SK-N-SH treated with all-trans-retinoic acid at 6 μM for 48 hours (cell line): ENCODE measurements around the gene FLII.

ENCODE experiments used
- ATAC-seq: fragments of 200-7000 bp; cut with Tn5 transposase; 3 replicates; pipeline ENCODE4 v1.9.1; 2020; ENCODE audit warnings: mild to moderate bottlenecking, moderate library complexity
- ARNTL ChIP-seq: fragments of 450-650 bp; formaldehyde crosslinking; IDR thresholded peaks from 2 replicates; pipeline ENCODE4 v1.5.0; 2020; ENCODE audit warnings: low read depth, mild to moderate bottlenecking, moderate library complexity, borderline replicate concordance
- CSDC2 ChIP-seq: fragments of 250-450 bp; sonication (Bioruptor Pico); IDR thresholded peaks from 2 replicates; pipeline ENCODE4 v1.5.0; 2020; ENCODE audit warnings: mild to moderate bottlenecking, moderate library complexity
- CSRNP3 ChIP-seq: fragments of 250-450 bp; sonication (Bioruptor Pico); IDR thresholded peaks from 2 replicates; pipeline ENCODE4 v1.5.1; 2021; ENCODE audit warnings: mild to moderate bottlenecking, moderate library complexity
- ESRRG ChIP-seq: fragments of 250-450 bp; sonication (Bioruptor Pico); IDR thresholded peaks from 2 replicates; pipeline ENCODE4 v1.6.1; 2021; ENCODE audit warnings: mild to moderate bottlenecking
- GLIS3 ChIP-seq: fragments of 250-450 bp; sonication (Bioruptor Pico); IDR thresholded peaks from 2 replicates; pipeline ENCODE4 v1.5.0; 2020; ENCODE audit warnings: mild to moderate bottlenecking, moderate library complexity
- ISL1 ChIP-seq: fragments of 250-450 bp; sonication (Bioruptor Pico); IDR thresholded peaks from 2 replicates; pipeline ENCODE4 v2.1.2; 2022; ENCODE audit warnings: mild to moderate bottlenecking, moderate library complexity
- PPARA ChIP-seq: fragments of 250-450 bp; sonication (Bioruptor Pico); IDR thresholded peaks from 2 replicates; pipeline ENCODE4 v1.5.0; 2020; ENCODE audit warnings: mild to moderate bottlenecking, borderline replicate concordance
- RARB ChIP-seq: fragments of 250-450 bp; sonication (Bioruptor Pico); IDR thresholded peaks from 2 replicates; pipeline ENCODE4 v1.8.0; 2021; ENCODE audit warnings: mild to moderate bottlenecking, moderate library complexity
- SNAI2 ChIP-seq: fragments of 250-450 bp; sonication (Bioruptor Pico); IDR thresholded peaks from 2 replicates; pipeline ENCODE4 v1.5.0; 2020; ENCODE audit warnings: mild to moderate bottlenecking, moderate library complexity
- TCF4 ChIP-seq: fragments of 250-450 bp; sonication (Bioruptor Pico); IDR thresholded peaks from 2 replicates; pipeline ENCODE4 v1.8.0; 2021; ENCODE audit warnings: mild to moderate bottlenecking, moderate library complexity, borderline replicate concordance
- TOX ChIP-seq: fragments of 250-450 bp; sonication (Bioruptor Pico); IDR thresholded peaks from 2 replicates; pipeline ENCODE4 v1.8.0; 2021; ENCODE audit warnings: mild to moderate bottlenecking, moderate library complexity, borderline replicate concordance
- ZC3H10 ChIP-seq: fragments of 250-450 bp; sonication (Bioruptor Pico); IDR thresholded peaks from 2 replicates; pipeline ENCODE4 v1.5.1; 2021; ENCODE audit warnings: mild to moderate bottlenecking, moderate library complexity
- ZFP3 ChIP-seq: fragments of 250-450 bp; sonication (Bioruptor Pico); IDR thresholded peaks from 2 replicates; pipeline ENCODE4 v1.5.0; 2020; ENCODE audit warnings: mild to moderate bottlenecking, moderate library complexity
- ZFP30 ChIP-seq: fragments of 450-650 bp; formaldehyde crosslinking; IDR thresholded peaks from 2 replicates; pipeline ENCODE4 v1.5.0; 2022; ENCODE audit warnings: mild to moderate bottlenecking, moderate library complexity
- ZNF565 ChIP-seq: fragments of 450-650 bp; formaldehyde crosslinking; conservative IDR thresholded peaks from 2 replicates; pipeline ENCODE4 v1.5.0; 2020; ENCODE audit warnings: low read depth, mild to moderate bottlenecking, moderate library complexity
- ZNF70 ChIP-seq: fragments of 450-650 bp; formaldehyde crosslinking; IDR thresholded peaks from 2 replicates; pipeline ENCODE4 v1.5.0; 2020; ENCODE audit warnings: mild to moderate bottlenecking, moderate library complexity
- ZNF8 ChIP-seq: fragments of 450-650 bp; formaldehyde crosslinking; IDR thresholded peaks from 2 replicates; pipeline ENCODE4 v1.5.0; 2020; ENCODE audit warnings: mild to moderate bottlenecking, moderate library complexity
- TF ChIP-seq, protein P1 (sequence below): fragments of 250-450 bp; sonication (Bioruptor Pico); IDR thresholded peaks from 2 replicates; pipeline ENCODE4 v1.5.0; 2020; ENCODE audit warnings: mild to moderate bottlenecking, moderate library complexity
- TF ChIP-seq, protein P2 (sequence below): fragments of 250-450 bp; sonication (Bioruptor Pico); IDR thresholded peaks from 2 replicates; pipeline ENCODE4 v1.8.0; 2021; ENCODE audit warnings: low read depth, mild to moderate bottlenecking, moderate library complexity, borderline replicate concordance
- TF ChIP-seq, protein P3 (sequence below): fragments of 250-450 bp; sonication (Bioruptor Pico); IDR thresholded peaks from 2 replicates; pipeline ENCODE4 v1.5.1; 2020; ENCODE audit warnings: low read depth, mild to moderate bottlenecking, moderate library complexity

FLII gene

GRCh38 chr17:18205861-18206260 lies 52.7 kb downstream of the FLII start:
- TF ChIP-seq GLIS3, result no peak
- TF ChIP-seq TOX (CRISPR knock-in tag), result no peak
- TF ChIP-seq, protein P1, sequence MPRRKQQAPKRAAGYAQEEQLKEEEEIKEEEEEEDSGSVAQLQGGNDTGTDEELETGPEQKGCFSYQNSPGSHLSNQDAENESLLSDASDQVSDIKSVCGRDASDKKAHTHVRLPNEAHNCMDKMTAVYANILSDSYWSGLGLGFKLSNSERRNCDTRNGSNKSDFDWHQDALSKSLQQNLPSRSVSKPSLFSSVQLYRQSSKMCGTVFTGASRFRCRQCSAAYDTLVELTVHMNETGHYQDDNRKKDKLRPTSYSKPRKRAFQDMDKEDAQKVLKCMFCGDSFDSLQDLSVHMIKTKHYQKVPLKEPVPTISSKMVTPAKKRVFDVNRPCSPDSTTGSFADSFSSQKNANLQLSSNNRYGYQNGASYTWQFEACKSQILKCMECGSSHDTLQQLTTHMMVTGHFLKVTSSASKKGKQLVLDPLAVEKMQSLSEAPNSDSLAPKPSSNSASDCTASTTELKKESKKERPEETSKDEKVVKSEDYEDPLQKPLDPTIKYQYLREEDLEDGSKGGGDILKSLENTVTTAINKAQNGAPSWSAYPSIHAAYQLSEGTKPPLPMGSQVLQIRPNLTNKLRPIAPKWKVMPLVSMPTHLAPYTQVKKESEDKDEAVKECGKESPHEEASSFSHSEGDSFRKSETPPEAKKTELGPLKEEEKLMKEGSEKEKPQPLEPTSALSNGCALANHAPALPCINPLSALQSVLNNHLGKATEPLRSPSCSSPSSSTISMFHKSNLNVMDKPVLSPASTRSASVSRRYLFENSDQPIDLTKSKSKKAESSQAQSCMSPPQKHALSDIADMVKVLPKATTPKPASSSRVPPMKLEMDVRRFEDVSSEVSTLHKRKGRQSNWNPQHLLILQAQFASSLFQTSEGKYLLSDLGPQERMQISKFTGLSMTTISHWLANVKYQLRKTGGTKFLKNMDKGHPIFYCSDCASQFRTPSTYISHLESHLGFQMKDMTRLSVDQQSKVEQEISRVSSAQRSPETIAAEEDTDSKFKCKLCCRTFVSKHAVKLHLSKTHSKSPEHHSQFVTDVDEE (CRISPR knock-in tag), result no peak
- no peak for TF ChIP-seq ESRRG (CRISPR knock-in tag)
- no peak for TF ChIP-seq ZNF8 (CRISPR knock-in tag)
- TF ChIP-seq PPARA (CRISPR knock-in tag), result no peak
- TF ChIP-seq ZFP30 (CRISPR knock-in tag), result no peak
- no peak for TF ChIP-seq CSDC2 (CRISPR knock-in tag)
- no peak for TF ChIP-seq ZNF70 (CRISPR knock-in tag)
- TF ChIP-seq ZFP3 (CRISPR knock-in tag), result no peak
- ATAC-seq, result no peak

DNA sequence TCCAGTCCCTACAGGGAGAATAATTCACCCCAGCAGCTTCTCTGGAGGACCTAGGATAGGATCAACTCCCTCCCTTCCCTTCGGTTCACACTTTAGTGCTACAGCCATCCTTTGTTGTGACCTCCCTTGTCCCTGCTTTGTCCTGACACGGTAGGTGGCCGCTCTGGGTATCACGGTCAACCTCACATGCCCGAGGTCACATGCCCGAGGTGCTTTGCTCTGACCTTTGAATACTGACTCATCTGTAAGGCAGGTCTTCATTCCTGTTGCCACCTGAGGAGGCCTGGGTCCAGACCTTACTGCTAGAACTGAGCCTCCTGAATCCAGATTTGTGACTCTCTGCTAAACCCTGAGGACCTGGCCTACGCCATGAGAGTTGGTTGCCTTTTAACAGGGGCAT lies 55.2 kb downstream of the FLII start:
- TF ChIP-seq, protein P1 (CRISPR knock-in tag), result no peak
- TF ChIP-seq SNAI2 (CRISPR knock-in tag), result no peak
- no peak for TF ChIP-seq ZFP30 (CRISPR knock-in tag)
- TF ChIP-seq CSDC2 (CRISPR knock-in tag), result no peak
- TF ChIP-seq TOX (CRISPR knock-in tag), result no peak
- TF ChIP-seq GLIS3, result no peak
- no peak for TF ChIP-seq ZNF565 (CRISPR knock-in tag)
- no peak for TF ChIP-seq ZNF8 (CRISPR knock-in tag)
- TF ChIP-seq CSRNP3 (CRISPR knock-in tag), result no peak
- no peak for TF ChIP-seq TCF4
- no peak for TF ChIP-seq ARNTL (CRISPR knock-in tag)
- TF ChIP-seq ISL1 (CRISPR knock-in tag), result no peak
- TF ChIP-seq ESRRG (CRISPR knock-in tag), result no peak
- TF ChIP-seq PPARA (CRISPR knock-in tag), result no peak
- no peak for TF ChIP-seq RARB (CRISPR knock-in tag)
- TF ChIP-seq ZFP3 (CRISPR knock-in tag), result no peak
- no peak for ATAC-seq

- ATAC-seq, result no peak
- TF ChIP-seq ZC3H10, result no peak
- no peak for TF ChIP-seq ZFP3 (CRISPR knock-in tag)
- TF ChIP-seq, protein P1 (CRISPR knock-in tag), result no peak
- no peak for TF ChIP-seq SNAI2 (CRISPR knock-in tag)
- no peak for TF ChIP-seq CSDC2 (CRISPR knock-in tag)
- no peak for TF ChIP-seq ZNF70 (CRISPR knock-in tag)
These were observed 57.4 kb downstream of the FLII start for GRCh38 chr17:18201108-18201507.

DNA sequence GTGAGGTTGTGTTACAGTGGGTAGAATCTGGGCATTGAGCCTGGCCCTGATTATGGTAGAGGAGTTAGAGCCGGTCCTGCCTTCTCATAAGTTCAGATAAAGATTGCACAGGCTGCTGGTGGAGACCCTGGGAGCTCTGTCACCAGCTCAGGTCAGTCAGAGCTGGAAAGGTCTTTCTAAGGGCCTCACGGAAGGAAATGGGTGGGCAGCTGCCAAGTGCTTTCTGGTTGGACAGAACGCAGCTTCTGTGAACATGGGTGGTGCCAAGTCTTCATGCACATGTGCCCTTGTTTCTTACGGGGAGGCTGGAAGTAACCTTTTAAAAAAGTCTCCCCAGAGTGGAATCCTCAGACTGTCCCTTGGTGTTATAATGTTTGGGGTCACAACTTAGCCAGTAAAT lies 60.0 kb downstream of the FLII start:
- no peak for ATAC-seq
- TF ChIP-seq, protein P2, sequence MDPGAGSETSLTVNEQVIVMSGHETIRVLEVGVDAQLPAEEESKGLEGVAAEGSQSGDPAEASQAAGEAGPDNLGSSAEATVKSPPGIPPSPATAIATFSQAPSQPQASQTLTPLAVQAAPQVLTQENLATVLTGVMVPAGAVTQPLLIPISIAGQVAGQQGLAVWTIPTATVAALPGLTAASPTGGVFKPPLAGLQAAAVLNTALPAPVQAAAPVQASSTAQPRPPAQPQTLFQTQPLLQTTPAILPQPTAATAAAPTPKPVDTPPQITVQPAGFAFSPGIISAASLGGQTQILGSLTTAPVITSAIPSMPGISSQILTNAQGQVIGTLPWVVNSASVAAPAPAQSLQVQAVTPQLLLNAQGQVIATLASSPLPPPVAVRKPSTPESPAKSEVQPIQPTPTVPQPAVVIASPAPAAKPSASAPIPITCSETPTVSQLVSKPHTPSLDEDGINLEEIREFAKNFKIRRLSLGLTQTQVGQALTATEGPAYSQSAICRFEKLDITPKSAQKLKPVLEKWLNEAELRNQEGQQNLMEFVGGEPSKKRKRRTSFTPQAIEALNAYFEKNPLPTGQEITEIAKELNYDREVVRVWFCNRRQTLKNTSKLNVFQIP (CRISPR knock-in tag), result no peak
- TF ChIP-seq ZFP3 (CRISPR knock-in tag) (no peak), ZNF565 (CRISPR knock-in tag) (no peak), GLIS3 (no peak), ZNF70 (CRISPR knock-in tag) (no peak)
- TF ChIP-seq, protein P3, sequence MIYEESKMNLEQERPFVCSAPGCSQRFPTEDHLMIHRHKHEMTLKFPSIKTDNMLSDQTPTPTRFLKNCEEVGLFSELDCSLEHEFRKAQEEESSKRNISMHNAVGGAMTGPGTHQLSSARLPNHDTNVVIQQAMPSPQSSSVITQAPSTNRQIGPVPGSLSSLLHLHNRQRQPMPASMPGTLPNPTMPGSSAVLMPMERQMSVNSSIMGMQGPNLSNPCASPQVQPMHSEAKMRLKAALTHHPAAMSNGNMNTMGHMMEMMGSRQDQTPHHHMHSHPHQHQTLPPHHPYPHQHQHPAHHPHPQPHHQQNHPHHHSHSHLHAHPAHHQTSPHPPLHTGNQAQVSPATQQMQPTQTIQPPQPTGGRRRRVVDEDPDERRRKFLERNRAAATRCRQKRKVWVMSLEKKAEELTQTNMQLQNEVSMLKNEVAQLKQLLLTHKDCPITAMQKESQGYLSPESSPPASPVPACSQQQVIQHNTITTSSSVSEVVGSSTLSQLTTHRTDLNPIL (CRISPR knock-in tag), result no peak
